HG03571 (cell line): Measurements from ENCODE around the gene LRRC56.
"Not testable (repeated sequence)": the region's sequence is repeated elsewhere in the genome, so short reads cannot be mapped to it uniquely, and the experiment has no call there.

Experiments used
- ATAC-seq: cut with Tn5 transposase; IDR thresholded peaks from one replicate; pipeline ENCODE4 v1.9.1; 2021; ENCODE audit not compliant: unreplicated experiment

The LRRC56 gene

GRCh38 chr11:501001-501682, 36.2 kb upstream of the LRRC56 start:
- ATAC-seq, result no peak

- ATAC-seq, result no peak
Observed at GRCh38 chr11:501683-502287, 35.5 kb upstream of the LRRC56 start.

- ATAC-seq, result no peak
Observed at GRCh38 chr11:502288-503178, 34.8 kb upstream of the LRRC56 start.

- no peak for ATAC-seq
Observed at GRCh38 chr11:503179-503981, 33.9 kb upstream of the LRRC56 start.

- ATAC-seq, result no peak
Observed at GRCh38 chr11:504053-504993, 33.0 kb upstream of the LRRC56 start.

- no peak for ATAC-seq
Observed at GRCh38 chr11:504994-505344, 32.4 kb upstream of the LRRC56 start.

- ATAC-seq, result peak; percentile 50
Observed at GRCh38 chr11:506238-506994, 30.9 kb upstream of the LRRC56 start.

- peak; percentile 47 for ATAC-seq
Observed at GRCh38 chr11:506995-507726, 30.2 kb upstream of the LRRC56 start, which contains the start of gene RNH1. TSS of gene RNH1 (minus strand) at chr11:507242. CDS start at chr11:502162, 5,080 bp downstream.

- ATAC-seq, result no peak
Observed at GRCh38 chr11:507727-508515, 29.4 kb upstream of the LRRC56 start.

GRCh38 chr11:508956-509355, 28.4 kb upstream of the LRRC56 start:
- ATAC-seq, result no peak

GRCh38 chr11:512761-513595, 24.3 kb upstream of the LRRC56 start:
- ATAC-seq, result no peak

- no peak for ATAC-seq
Observed at GRCh38 chr11:514606-515005, 22.7 kb upstream of the LRRC56 start.

- no peak for ATAC-seq
Observed at GRCh38 chr11:515131-515530, 22.2 kb upstream of the LRRC56 start.

GRCh38 chr11:516400-516799, 20.9 kb upstream of the LRRC56 start:
- ATAC-seq, result no peak

GRCh38 chr11:516918-517685, 20.2 kb upstream of the LRRC56 start:
- ATAC-seq, result not testable (repeated sequence)
